ENCODE results near the gene PPM1F.
"Not testable (repeated sequence)": the region's sequence is repeated elsewhere in the genome, so short reads cannot be mapped to it uniquely, and the experiment has no call there.

The PPM1F gene

DNA sequence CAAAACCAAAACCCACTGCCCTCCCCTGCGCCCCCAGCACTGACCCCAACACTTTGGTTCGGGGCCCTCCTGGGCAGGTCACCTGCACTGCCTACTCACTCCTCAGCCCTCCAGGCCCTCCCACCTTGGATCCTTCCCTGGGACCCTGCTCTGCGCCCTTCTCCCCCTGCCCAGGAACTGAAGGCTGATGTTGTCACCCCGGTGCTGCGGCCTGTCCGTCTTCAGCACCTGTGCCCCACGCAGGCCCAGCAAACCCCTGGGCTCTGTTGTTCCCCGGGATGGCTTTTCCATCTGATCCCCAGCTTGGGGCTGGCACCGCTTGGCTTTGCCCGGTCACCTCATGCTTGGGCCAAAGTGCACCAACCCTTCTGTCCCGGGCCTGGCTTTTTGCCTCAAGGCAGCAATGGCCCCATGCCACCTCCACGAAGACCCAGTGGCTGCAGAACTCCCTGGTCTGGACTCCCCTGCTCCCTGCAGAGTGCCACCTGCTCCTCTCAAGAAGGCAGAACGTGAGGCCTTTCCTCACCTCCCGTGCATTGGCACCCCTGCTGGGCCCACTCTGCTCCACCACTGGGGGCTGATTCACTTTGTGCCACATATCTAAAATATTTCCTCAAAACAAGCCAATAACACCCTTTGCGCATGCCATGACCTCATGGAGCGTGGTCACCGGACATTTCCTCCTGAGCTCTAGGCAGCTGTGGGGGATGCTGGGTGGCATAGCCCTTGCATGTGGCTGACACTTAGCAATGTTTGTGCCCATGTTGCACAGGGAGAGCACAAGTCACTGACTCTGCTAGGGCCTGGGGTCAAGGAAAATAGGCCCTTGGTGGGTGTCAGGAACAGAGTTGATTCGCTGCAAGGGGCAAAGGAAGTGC lies 8.8 kb downstream of the PPM1F start:
- in situ Hi-C loops (cut with MboI; ENCODE audit: low sequenced_read_pairs, unreplicated experiment): loop anchor here (10.0 kb wide), 1 partner anchor 239 kb away; no protein-coding TSS in a partner anchor
- TF ChIP-seq, protein P1, sequence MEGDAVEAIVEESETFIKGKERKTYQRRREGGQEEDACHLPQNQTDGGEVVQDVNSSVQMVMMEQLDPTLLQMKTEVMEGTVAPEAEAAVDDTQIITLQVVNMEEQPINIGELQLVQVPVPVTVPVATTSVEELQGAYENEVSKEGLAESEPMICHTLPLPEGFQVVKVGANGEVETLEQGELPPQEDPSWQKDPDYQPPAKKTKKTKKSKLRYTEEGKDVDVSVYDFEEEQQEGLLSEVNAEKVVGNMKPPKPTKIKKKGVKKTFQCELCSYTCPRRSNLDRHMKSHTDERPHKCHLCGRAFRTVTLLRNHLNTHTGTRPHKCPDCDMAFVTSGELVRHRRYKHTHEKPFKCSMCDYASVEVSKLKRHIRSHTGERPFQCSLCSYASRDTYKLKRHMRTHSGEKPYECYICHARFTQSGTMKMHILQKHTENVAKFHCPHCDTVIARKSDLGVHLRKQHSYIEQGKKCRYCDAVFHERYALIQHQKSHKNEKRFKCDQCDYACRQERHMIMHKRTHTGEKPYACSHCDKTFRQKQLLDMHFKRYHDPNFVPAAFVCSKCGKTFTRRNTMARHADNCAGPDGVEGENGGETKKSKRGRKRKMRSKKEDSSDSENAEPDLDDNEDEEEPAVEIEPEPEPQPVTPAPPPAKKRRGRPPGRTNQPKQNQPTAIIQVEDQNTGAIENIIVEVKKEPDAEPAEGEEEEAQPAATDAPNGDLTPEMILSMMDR (IDR thresholded peaks at IDR 0.05; ENCODE audit: borderline replicate concordance, control extremely low read depth, extremely low read depth, insufficient read depth, missing control alignments): no peak
- no peak for DNase-seq (ENCODE audit: low spot score)

DNA sequence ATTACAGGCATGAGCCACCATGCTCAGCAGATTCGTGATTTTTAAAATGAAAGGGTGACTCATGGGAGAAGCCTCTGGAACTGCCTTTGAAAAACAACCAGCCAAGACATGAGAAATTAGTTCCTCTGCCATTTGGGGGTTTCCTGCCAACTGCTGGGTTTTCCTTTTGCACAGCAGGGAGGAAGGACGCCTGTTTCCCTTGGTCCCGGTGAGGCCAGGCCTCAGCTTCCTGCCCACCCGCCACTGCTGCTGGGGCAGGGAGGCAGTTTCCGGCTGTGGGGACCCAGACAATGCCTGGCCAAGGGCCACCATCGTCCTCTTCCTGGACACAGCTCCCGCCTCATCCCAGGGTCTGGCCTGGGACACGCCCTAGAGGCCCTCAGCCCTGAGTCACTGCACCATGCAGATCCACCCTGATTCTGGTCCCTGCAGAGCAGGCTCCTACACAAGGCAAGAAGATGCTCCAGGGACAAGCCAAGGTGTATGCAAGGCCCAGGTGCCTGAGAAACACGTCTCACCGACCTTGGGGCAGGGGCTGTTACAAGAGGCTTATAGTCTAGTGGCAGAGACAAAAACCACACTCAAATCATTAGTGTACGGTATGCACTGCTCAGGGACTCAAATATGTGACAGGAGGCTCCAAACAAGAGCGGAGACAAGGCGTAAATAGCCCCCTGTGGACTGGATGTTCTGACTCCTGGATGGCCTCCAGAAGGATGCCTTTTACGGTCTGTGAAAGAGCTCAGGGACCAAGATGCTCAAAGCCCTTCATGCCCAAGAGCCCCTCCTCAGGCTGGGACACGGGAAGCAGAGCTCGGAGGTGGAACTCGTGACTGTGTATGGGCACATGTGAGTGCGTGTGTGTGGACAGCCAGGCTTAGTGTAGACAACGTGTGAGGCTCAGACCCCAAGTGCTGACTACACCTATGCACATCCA lies 10.0 kb downstream of the PPM1F start:
- in situ Hi-C loops (cut with MboI; ENCODE audit: low sequenced_read_pairs, unreplicated experiment): loop anchor here (10.0 kb wide), 1 partner anchor 238 kb away; no protein-coding TSS in a partner anchor
- TF ChIP-seq, protein P1 (IDR thresholded peaks at IDR 0.05; ENCODE audit: borderline replicate concordance, control extremely low read depth, extremely low read depth, insufficient read depth, missing control alignments): no peak
- no peak for DNase-seq (ENCODE audit: low spot score)

- DNase-seq (ENCODE audit: low spot score): no peak
- in situ Hi-C loops (cut with MboI; ENCODE audit: low sequenced_read_pairs, unreplicated experiment): loop anchor here (10.0 kb wide), 1 partner anchor 237 kb away; no protein-coding TSS in a partner anchor
- TF ChIP-seq, protein P1 (IDR thresholded peaks at IDR 0.05; ENCODE audit: borderline replicate concordance, control extremely low read depth, extremely low read depth, insufficient read depth, missing control alignments): no peak
Observed at GRCh38 chr22:21941921-21942320, 10.7 kb downstream of the PPM1F start.

GRCh38 chr22:21940521-21940920 lies 12.1 kb downstream of the PPM1F start:
- TF ChIP-seq, protein P1 (IDR thresholded peaks at IDR 0.05; ENCODE audit: borderline replicate concordance, control extremely low read depth, extremely low read depth, insufficient read depth, missing control alignments): no peak
- in situ Hi-C loops (cut with MboI; ENCODE audit: low sequenced_read_pairs, unreplicated experiment): loop anchor here (10.0 kb wide), 1 partner anchor 236 kb away; no protein-coding TSS in a partner anchor
- DNase-seq (ENCODE audit: low spot score): no peak

- in situ Hi-C loops (cut with MboI; ENCODE audit: low sequenced_read_pairs, unreplicated experiment): loop anchor here (10.0 kb wide), 2 partner anchors 65 to 235 kb away; no protein-coding TSS in a partner anchor
- DNase-seq (ENCODE audit: low spot score): not testable (repeated sequence)
Observed at GRCh38 chr22:21939935-21940334, 12.7 kb downstream of the PPM1F start.

DNA sequence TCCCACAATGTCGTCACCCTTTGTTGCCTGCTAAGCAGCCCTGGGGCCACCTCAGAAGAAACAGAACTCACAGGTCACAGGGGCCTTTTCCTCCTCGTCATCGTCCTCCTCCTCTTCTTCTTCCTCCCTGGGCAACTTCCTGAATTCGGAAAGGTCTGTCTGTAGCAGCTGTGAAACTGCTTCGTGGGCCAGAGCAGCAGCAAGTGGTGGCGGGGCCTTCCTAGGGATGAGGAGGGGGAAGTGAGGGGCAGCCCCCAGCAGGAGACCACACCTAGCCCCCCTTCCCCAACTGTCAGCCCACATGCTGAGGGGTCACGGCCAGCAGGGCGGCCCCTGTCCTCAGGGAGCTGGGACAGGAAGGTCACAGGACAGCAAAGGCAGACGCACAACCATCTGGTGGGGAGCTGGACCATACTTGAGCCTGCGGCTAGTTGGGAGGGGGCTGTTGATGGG lies 13.2 kb downstream of the PPM1F start:
- DNase-seq (ENCODE audit: low spot score): no peak
- in situ Hi-C loops (cut with MboI; ENCODE audit: low sequenced_read_pairs, unreplicated experiment): loop anchor here (10.0 kb wide), 1 partner anchor 65 kb away; no protein-coding TSS in a partner anchor
- TF ChIP-seq, protein P1 (IDR thresholded peaks at IDR 0.05; ENCODE audit: borderline replicate concordance, control extremely low read depth, extremely low read depth, insufficient read depth, missing control alignments): no peak
